GM18858 (cell line): ENCODE data around the gene TNFRSF14.

Experiments
- ATAC-seq: cut with Tn5 transposase; IDR thresholded peaks from one replicate; pipeline ENCODE4 v1.9.1; 2021; ENCODE audit not compliant: unreplicated experiment

Gene TNFRSF14

DNA sequence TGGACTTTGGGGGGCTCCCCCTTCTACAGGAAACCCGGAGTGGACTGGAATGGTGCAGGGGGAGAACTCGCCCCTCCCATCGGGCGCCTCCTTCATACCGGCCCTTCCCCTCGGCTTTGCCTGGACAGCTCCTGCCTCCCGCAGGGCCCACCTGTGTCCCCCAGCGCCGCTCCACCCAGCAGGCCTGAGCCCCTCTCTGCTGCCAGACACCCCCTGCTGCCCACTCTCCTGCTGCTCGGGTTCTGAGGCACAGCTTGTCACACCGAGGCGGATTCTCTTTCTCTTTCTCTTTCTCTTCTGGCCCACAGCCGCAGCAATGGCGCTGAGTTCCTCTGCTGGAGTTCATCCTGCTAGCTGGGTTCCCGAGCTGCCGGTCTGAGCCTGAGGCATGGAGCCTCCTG is at the start of gene TNFRSF14:
Gene TNFRSF14 (plus strand): TSS at position 95 of the 401 bp plus-strand sequence. CDS start 294 bp downstream, at position 389.
- no peak for ATAC-seq

DNA sequence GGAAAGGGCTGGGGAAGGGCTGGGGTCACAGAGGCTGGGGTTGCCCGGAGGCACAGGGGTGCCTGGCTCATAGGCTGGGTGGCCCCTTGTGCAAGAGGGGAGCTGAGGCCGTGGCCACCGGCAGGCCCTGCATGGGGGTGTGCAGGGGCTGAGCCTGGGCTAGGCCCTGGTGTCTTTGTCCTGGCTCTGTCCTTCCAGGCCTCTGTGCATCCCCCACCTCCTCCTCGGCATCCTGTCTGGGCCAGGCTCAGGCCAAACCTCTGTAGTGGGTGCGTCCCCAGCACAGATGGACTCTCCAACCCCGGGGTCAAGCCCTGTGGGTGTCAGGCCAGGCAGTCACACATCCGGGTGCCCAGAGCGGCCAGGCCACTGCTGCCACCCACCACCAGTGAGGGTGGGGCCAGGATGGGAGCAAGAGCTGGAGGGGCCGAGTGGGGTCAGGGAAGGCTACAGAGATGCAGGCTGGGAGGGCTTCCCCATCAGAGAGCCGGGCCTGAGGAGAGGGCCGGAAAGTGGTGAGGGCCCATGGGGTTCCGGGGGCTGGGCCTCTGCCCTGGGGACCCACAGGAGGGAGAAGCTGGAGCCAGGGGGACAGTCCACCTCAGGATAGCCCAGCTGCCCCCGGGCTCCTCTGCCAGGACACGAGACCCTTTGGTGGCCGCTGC is 49.1 kb upstream of the TNFRSF14 start:
- no peak for ATAC-seq

DNA sequence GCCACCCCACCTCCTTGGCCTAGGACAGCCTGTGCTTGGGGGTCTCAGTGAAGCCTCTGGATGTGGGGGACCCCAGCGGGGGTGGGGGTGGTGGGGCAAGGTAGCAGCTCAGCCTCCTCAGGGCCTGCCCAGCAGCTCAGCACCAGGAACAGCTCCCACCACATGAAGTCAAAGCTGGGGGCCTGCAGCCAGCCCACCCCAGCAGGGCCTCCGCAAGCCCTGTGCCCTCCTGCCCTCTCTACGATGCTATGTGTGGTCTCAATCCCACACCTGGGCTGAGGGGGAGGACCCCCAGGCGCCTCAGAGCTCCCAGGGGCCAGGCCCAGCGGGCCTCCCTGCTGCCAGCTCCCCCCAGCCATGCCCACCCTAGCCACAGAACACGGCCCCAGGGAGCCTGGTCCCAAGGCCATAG is 48.4 kb upstream of the TNFRSF14 start:
- no peak for ATAC-seq

DNA sequence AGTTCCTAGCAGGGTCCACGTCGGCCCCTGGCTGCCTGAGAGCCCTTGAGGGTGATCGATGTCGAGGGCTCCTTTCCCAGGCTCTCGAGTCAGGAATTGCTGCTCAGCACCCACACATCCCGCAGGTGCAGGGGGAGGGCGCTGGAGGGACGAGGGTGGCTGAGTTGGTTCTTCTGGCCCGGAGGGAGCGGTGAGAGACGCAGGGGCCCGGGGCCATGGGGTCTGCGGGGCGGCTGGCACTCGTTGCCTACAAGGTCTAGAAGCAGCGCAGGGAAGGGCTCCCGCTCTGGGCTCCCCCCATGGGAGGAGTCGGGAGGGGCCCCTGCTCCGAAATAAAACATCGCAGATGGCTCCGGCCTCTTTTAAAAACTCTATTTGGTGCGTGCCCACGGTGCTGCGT is 48.0 kb upstream of the TNFRSF14 start:
- ATAC-seq: no peak

DNA sequence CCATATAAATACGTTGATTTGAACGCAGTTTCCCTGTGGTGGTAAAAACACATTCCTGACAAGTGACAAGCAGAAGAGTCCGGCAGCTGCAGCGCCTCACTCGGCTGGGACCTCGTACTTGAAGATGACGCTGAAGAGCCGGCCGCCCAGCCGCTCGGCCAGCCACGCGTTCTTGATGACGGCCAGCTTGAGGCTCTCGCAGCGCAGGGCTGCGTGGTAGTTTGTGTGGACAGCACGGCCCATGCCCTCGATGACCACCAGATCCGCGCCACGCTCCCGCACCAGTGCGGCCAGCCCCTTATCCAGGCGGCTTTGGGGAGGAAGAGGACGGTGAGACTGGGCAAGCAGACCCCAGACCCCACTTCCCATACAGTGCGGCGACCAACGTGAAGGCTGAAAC is 47.4 kb upstream of the TNFRSF14 start:
- ATAC-seq: no peak

DNA sequence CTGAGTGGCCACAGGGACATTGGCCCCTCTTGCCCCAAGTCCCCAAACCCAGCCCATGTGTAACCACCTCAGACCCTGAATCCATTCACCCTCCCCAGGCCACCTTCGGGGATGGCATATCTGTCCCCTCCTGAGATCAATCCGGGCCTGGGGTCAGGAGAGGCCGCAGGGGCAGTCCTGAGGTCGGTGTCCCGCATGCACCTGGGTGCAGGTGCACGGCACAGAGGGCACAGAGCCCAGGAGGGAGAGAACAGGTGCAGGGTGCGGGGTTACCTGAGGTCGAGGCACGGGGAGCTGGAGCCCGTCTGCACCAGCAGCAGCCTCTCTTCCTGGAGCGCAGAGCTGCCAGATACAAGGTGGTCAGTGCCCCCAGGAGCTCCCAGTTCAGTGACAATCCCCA is 46.6 kb upstream of the TNFRSF14 start:
- ATAC-seq: no peak

DNA sequence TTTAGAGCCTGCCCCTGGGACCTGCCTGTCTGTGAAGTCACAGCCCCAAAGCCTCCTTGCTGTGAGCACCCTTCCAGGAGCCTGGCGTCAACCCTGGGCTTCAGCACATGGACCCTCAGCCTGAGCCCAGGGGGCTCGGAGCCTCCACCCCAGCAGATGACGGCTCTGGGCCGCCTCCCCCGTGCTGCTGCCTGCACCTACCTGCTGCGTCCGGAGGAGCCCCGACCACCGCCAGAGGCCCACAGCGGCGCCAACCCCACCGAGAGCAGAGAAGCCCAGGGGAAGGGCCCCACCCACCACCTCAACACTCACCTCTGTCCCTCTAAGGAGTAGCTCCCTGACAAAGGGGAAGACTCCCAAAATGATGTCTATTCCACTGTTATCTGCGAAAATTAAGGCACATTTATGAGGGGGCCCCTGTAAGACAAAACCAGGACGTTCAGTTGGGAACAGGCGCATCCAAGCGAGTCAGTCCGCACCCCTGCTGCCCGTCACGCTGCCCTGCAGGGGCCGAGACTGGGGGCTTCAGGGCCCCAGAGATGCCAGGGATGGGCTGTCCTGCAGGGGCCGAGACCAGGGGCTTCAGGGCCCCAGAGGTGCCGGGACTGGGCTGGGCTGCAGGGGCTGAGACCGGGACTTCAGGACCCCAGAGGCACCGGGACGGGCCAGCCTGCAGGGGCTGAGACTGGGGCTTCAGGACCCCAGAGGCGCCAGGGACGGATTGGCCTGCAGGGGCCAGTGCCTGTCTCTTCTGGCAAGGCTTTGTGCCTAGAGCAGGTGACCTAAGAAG is 45.6 kb upstream of the TNFRSF14 start:
- ATAC-seq: no peak

DNA sequence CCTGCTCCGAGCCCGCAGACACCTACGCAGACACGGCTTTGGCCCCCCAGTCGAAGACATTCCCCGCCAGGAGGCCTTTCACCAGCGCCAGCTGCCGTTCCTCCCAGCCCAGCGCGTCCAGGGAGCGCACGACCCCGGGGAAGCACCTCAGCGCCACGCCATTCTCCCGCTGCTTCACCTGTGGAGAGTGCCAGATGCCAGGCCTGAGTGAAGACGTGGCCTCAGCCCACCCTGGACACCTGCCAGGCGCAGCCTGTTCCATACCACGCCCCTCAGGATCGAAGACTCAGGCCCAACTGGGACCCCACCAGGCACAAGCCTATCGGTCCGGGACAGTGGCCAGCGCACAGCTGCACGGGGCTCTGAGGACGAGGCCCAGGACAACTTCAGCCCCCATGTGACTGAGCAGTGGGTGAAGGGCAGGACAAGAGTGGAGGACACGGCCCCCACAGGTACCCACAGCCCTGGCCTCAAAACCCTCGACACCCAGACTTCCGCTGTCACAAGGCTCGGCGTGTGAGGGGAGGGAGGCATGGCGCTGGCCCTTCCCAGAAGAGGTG is 43.2 kb upstream of the TNFRSF14 start:
- ATAC-seq: no peak

DNA sequence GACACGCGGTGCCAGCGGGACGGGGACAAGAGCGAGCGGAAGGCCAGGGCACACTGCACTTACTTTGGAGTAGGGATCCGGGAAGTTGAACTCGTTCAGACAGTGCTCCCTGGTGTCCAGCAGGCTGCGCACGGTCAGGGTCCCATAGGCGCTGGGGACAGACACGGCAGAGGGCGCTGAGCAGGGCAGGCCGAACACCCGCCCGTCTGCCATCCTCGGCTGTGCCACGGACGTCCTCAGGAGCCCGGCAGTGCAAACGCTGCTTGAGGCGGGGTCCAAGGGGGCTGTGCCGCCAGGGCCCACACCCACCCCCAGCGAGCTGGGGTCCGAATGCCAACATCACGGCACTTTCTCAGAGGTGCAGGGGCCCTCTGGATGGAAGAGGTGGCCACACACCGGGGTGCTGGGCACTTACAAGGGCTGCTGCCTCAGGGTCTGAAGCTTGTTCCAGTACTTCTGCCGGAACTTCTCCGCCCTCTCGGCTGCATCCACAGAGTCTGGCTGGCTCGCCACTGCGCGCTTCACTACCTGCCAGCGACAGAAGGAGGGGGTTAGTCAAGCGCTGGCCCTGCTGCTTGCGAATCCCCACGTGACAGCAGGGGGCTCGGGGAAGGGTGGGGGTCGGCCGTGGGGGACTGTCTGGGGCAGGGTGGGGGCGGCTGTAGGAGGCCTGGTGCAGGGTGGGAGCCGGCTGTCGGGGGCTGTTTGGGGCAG is 42.1 kb upstream of the TNFRSF14 start:
- no peak for ATAC-seq

DNA sequence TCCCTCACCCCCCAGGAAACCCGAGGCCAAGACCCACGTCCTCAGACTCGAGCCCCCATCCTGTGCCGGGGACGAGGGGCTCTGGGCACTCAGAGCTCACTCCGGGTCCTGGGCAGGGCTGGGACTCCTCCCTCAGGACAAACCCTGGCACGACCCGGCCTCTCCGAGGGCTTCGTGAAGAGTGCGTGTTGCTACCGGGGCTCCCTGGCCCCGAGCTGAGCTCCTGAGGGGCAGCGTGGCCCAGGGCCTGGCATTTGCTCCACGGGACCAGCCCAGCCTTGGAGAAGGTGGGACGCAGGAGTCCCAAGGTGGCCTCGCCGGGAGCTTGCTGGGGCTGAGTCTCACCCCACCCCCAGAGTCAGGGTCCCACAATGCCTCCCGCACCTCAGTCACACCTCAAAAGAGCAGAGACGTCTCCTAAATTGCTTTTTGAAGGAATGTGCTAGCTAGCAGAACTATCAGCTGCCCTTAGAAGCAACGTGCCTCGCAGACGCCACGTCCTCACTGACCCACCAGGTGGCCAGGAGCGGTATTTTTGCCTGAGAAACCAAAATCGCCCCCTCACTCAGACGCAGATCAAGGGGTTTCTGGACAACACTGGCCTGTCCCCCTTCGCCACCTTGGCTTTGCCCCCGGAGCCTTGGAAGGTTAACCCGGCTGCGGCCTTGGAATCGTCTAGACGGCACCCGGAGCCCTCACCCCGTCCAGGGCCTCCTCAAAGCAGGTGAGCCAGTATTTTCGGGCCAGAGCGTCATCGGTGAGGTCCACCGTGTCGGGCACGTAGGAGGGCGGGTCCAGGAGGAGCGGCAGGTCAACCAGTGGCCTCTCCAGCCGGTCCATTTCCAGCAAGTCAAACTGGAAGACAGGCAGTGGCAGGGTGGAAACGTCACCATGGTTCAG is 41.1 kb upstream of the TNFRSF14 start:
- no peak for ATAC-seq

DNA sequence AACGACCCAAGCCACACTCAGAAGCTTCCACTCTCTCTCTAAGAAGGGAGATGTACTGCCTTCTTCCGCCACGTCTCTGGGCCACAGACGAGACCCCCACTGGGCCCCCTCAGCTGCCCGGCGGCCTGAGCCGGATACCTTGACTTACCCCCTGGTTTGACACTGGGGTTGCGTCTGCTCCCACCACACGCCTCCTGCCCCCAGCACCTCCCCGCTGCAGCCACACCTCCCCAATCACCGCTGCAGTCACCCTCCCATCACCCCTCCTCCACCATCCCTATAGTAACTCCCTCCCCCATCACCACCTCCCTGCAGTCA is 40.4 kb upstream of the TNFRSF14 start:
- ATAC-seq: no peak

DNA sequence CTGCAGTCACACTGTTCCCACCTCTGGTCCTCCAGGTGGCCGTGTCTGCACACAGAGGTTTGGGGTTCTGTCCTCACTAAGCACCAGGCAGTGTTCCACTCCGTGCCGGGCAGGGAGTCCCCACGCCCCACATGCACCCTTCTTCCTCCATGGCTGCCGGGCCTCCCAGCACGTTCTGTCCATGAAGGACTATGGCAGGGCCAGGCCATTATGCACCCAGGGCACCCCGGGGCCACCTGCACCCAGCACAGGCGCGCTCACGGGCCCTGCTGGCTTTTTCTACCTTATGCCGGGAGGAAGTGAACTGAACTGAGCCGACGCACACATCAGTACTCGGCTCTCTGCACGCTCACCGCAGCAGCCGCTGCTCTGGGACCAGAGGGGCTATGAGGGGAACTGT is 40.0 kb upstream of the TNFRSF14 start:
- no peak for ATAC-seq

DNA sequence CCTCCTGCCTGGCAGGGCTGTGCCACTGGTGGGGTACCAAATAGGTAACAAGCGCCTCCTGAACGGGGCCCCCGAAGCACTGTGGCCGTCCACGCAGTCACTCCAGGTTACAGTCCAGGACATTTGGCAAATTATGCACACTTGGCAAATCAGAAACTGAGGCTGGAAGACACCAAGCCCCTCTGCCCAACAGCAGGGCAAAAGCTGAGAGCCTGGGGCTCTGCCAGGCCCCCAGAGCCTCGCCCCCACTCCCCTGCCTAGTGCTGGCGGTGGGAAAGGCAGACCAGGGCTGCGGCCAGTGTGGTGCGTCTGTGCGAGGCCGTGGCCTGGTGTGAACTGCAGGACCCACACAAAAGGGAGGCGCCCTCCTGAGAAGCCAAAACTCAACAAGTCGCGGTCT is 39.2 kb upstream of the TNFRSF14 start:
- ATAC-seq: no peak

DNA sequence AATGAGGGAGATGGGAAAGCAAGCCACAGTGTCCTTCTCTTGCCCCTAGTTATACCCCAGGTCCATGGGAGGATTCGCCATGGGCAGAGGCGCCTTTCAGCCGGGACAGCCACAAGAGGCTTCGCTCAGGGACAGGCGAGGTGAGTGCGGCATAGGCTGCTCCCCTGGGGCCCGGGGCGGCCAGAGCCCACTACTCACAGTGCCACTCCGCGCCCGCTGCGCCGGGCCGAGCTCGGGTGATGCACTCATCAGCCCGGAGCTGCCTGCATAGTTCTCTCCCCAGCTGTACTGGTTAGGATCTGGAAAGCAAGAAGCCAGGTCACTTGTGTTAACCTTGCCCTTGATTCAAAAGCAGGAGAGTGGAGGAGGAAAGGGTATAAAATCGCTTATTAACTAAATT is 38.2 kb upstream of the TNFRSF14 start:
- ATAC-seq: no peak

DNA sequence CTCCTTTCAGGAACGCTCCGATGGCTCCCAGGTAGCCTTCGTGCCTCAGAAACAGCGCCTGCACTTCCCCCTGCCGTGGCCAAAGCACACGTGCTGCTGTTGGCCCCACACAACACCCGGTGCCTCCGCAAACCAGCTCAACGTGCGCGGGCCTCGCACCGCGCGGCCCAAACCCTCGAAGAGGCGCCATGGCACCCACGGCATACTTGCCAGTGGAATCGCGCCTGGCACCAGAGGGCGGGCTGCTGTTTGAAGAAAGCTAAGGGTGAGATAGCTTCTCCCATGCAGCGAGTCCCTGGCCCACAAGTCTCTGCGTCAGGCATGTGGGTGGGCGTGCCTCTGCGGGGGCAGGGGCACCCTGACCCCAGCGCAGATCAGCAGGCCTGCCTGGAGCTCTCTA is 37.6 kb upstream of the TNFRSF14 start:
- no peak for ATAC-seq

DNA sequence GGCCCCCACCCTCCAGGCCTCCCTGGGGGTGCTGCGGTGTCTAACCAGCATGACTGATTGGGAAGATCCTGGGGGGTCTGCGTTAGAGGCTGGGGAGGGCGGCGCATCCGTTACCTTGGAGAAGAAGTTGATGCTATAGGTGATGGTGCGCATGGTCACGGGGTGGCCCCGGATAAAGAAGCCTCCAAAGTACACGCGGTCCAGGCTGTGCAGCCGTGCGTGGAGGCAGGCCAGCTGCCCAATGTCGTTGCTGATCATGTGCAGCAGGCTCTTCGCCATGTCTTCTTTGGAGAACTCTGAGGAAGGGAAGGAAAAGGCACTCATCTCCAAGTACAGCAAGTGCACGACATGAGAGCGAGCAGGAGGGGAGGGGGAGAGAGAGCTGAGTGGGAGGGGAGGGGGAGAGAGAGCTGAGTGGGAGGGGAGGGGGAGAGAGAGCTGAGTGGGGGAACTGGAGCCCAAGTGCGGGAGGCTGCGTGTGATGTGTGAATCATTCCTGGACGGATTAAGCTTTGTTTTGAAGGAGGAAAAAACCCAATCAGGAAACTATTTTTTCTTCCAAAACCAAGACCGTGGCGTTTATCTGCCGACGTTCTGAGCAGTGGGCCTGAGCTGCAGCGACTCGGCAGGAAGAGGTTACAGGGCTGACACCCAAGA is 37.0 kb upstream of the TNFRSF14 start:
- no peak for ATAC-seq

DNA sequence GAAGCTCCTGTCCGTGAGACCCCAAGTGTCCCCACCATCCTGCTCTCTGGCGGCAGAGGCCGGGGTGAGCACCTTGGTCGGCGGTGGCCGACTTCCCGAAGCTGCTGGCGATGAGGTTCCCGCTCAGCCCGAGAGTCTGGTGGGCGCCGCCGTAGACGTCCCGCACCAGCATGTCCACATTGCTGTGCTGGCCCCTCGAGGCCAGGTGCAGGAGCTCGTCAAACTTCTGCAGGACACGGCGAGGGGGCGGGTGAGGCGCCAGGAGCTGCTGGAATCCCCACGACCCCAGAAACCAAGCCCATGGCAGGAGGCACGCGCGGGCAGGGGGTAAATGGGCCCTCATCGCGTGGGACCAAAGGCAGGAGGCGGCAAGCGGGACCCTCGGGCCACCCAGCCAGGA is 36.4 kb upstream of the TNFRSF14 start:
- no peak for ATAC-seq

DNA sequence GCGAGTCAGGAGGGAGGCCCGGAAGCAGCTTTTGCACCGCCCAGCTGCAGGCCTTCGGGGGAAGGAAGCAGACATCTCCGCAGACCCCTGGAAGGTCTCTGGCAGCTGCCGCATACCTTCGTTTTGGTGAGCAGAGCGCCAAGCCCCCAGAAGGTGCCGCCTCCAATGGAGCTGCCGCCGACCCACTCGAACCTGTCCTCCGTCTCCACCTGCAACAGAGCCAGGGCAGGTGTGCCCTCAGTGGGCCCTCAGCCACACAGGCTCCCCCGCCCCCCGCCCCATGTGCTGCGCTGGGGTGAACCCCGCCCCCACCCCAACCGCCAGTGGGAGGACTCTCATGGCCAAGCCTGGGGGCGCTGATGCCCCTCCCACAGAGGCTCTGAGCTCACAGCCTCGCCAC is 36.0 kb upstream of the TNFRSF14 start:
- ATAC-seq: no peak

DNA sequence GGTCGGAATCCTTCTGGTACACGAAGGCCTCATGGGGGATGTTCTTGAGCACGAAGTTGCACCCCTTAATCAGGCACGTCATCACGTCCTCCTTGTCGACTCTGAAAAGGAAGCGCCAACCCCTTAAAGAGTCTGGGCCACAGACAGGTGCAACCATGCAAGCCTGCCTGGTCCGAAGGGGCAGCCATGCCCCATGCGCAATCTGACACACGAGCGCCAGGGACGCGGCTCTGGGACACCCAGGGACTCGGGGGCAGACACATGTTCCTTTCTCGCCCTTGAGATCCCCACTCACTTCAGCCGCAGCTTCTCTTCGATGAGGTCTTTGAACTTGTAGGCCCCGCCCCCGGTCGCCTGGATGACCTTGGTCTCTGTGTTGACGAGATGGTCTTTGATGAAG is 35.4 kb upstream of the TNFRSF14 start:
- ATAC-seq: no peak

DNA sequence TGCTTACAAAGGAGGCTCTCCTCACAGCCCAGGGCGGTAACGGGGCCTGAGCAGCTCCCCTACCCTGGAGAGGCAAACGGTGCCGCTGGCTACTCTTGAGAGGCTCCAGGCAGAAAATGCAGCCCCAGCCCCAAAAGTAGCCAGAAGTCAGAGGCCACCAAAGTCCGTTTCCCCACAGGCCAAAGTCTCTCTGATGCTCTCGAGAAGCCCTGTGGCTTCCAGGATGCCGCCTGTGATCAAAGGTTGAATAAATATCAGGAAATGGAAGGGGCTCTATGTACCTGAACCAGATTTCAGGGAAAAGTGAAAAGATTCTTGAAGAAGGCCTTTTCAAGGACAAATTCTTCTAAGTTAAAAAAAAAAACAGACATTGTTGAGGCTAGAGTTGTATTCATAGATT is 33.9 kb upstream of the TNFRSF14 start:
- no peak for ATAC-seq
